ENCODE results near the gene SMOC1. TPM values are rescaled to one million over a fixed set of nuclear protein-coding genes. Genes with fewer than 3 reads are reported as not detected.

SMOC1 gene
- total RNA-seq, 1 donor, result under 0.01 TPM

Other genes with a start within 250 kb of the SMOC1 start
- gene SRSF5, start 112.3 kb upstream of the SMOC1 start, total RNA-seq, result 920 TPM
- gene SLC10A1, start 82.2 kb upstream of the SMOC1 start, total RNA-seq, result not detected